ENCODE measurements around the gene FATE1. TPM values are rescaled to one million over a fixed set of nuclear protein-coding genes. Genes with fewer than 3 reads are reported as not detected.
"Not testable (repeated sequence)": the region's sequence is repeated elsewhere in the genome, so short reads cannot be mapped to it uniquely, and the experiment has no call there.

Gene FATE1
- total and polyA plus RNA-seq, 2 of the 8 experiments (the other 6 are each of a cell fraction or from before 2014, with no cell fraction given), result 0.12 TPM; not detected in 1

- H3K9ac ChIP-seq (replicated peaks in 1 of 4; ENCODE audit: extremely low read depth in 1 of 4, low read depth in 3 of 4, low read length in 3 of 4); H3K4me3 ChIP-seq (ENCODE audit: extremely low read depth in 1 of 4, insufficient read depth in 2 of 4, low read depth in 3 of 4, low read length in 4 of 4); H3K4ac ChIP-seq (replicated peaks; ENCODE audit: insufficient read length, low read depth, low read length); H3K27me3 ChIP-seq (replicated peaks in 1 of 4; ENCODE audit: control insufficient read depth in 3 of 4, extremely low read depth in 1 of 4, insufficient read depth in 3 of 4, low read length in 3 of 4); H3K9me3 ChIP-seq (ENCODE audit: insufficient read depth in 2 of 2, low read depth in 1 of 2, low read length in 1 of 2); H3K23me2 ChIP-seq (ENCODE audit: low read depth, low read length); H3K18ac ChIP-seq (ENCODE audit: extremely low read depth, low read length); POLR2A ChIA-PET (ENCODE audit: partially characterized antibody); H2AFZ ChIP-seq (ENCODE audit: low read length); H4K91ac ChIP-seq (replicated peaks; ENCODE audit: insufficient read length, low read length); H3K79me1 ChIP-seq (ENCODE audit: low read depth, low read length); H3K27ac ChIP-seq (ENCODE audit: low read depth, low read length); FAIRE-seq; H3K79me2 ChIP-seq (ENCODE audit: control insufficient read depth in 1 of 2, insufficient read depth in 2 of 2, low read length in 2 of 2); H3K4me1 ChIP-seq (replicated peaks in 1 of 4; ENCODE audit: control insufficient read depth in 3 of 4, insufficient read depth in 4 of 4, low read length in 3 of 4); H3K4me2 ChIP-seq (ENCODE audit: insufficient read depth in 1 of 2, low read depth in 2 of 2, low read length in 2 of 2); H3K23ac ChIP-seq (ENCODE audit: insufficient read length); H2BK5ac ChIP-seq (ENCODE audit: low read depth, low read length); H2BK120ac ChIP-seq (replicated peaks; ENCODE audit: low read depth, low read length); H4K8ac ChIP-seq (ENCODE audit: extremely low read depth, insufficient read depth, low read length); H4K5ac ChIP-seq (ENCODE audit: insufficient read length, low read depth, low read length); H3K36me3 ChIP-seq (ENCODE audit: control insufficient read depth in 2 of 4, insufficient read depth in 4 of 4, low read length in 3 of 4); H2BK20ac ChIP-seq (ENCODE audit: low read length); H4K20me1 ChIP-seq (replicated peaks in 1 of 2; ENCODE audit: control insufficient read depth in 1 of 2, insufficient read depth in 2 of 2, low read length in 2 of 2); H3K14ac ChIP-seq (ENCODE audit: insufficient read length); H2BK12ac ChIP-seq (ENCODE audit: low read depth, low read length); H3K56ac ChIP-seq (replicated peaks; ENCODE audit: insufficient read length, low read depth, low read length); H2BK15ac ChIP-seq (ENCODE audit: low read length); DNase-seq (ENCODE audit: low read depth in 1 of 2, low spot score in 2 of 2); H2AK5ac ChIP-seq (ENCODE audit: low read depth, low read length): not testable (repeated sequence)
- whole genome bisulfite sequencing, 2 experiments (ENCODE audit: extremely low coverage in 1 of 2, insufficient coverage in 1 of 2, insufficient read length in 1 of 2, insufficient replicate concordance in 2 of 2, low coverage in 1 of 2, low lambda C conversion rate in 2 of 2, missing lambda C conversion rate in 1 of 2), result 97% methylated on average over 7 of the region's 8 CpGs; no CpG with 5 or more reads in 1 of the 2 experiments
- CTCF ChIA-PET (ENCODE audit: partially characterized antibody), result interaction anchor here (1.3 to 1.8 kb wide), 2 partner anchors 17 kb away, joined by 4 to 5 read pairs; no protein-coding TSS in a partner anchor
These were observed 18.8 kb upstream of the FATE1 start for GRCh38 chrX:151697082-151697481.

Measured in H1 (cell line).